HepG2 (cell line): Measurements from ENCODE around the gene FAM114A2. TPM values are rescaled to one million over a fixed set of nuclear protein-coding genes. Genes with fewer than 3 reads are reported as not detected.

Experiments used
- AHR ChIP-seq: IDR thresholded peaks from 2 replicates; pipeline ENCODE4 v1.6.1; 2018; ENCODE audit warnings: missing genetic modification reagents, missing compliant biosample characterization
- ARNT2 ChIP-seq: sonication (generic); formaldehyde crosslinking; IDR thresholded peaks from 2 replicates; pipeline ENCODE4 v1.8.0; 2022; ENCODE audit warnings: mild to moderate bottlenecking, low read depth, missing genetic modification reagents, moderate library complexity
- BCL6 ChIP-seq: IDR thresholded peaks from 2 replicates; pipeline ENCODE4 v1.6.1; 2016; ENCODE audit warnings: missing genetic modification reagents, missing compliant biosample characterization
- CC2D1A ChIP-seq: sonication (generic); formaldehyde crosslinking; IDR thresholded peaks from 2 replicates; pipeline ENCODE4 v1.8.1; 2023; ENCODE audit warnings: mild to moderate bottlenecking, missing genetic modification reagents
- FOXM1 ChIP-seq: sonication (generic); formaldehyde crosslinking; IDR thresholded peaks from 2 replicates; pipeline ENCODE4 v1.5.0; 2020; ENCODE audit warnings: missing genetic modification reagents
- HNRNPLL ChIP-seq: fragments of 200-400 bp; formaldehyde crosslinking; IDR thresholded peaks from 2 replicates; pipeline ENCODE4 v1.6.1; 2017; ENCODE audit warnings: mild to moderate bottlenecking, low read depth, low read length; ENCODE audit not compliant: poor library complexity, severe bottlenecking
- KDM5A ChIP-seq: fragments of 200-600 bp; sonication (generic); IDR thresholded peaks from 2 replicates; pipeline ENCODE4 v1.7.0; 2018; ENCODE audit warnings: antibody characterized with exemption, mild to moderate bottlenecking, low read length, borderline replicate concordance
- KDM5B ChIP-seq: sonication (generic); formaldehyde crosslinking; IDR thresholded peaks from 2 replicates; pipeline ENCODE4 v1.4.0; 2020; ENCODE audit warnings: missing genetic modification reagents, mild to moderate bottlenecking, borderline replicate concordance
- MIER3 ChIP-seq: IDR thresholded peaks from 2 replicates; pipeline ENCODE4 v1.6.1; 2016; ENCODE audit warnings: missing compliant biosample characterization, borderline replicate concordance
- MTERF4 ChIP-seq: sonication (generic); formaldehyde crosslinking; IDR thresholded peaks from 2 replicates; pipeline ENCODE4 v1.8.0; 2023; ENCODE audit warnings: mild to moderate bottlenecking, missing genetic modification reagents
- NFE2L2 ChIP-seq: fragments of 150-350 bp; IDR thresholded peaks from 2 replicates; pipeline ENCODE4 v1.6.1; 2014; ENCODE audit warnings: low read length
- NFIB ChIP-seq: sonication (generic); formaldehyde crosslinking; IDR thresholded peaks from 2 replicates; pipeline ENCODE4 v1.9.0; 2021; ENCODE audit warnings: missing genetic modification reagents, mild to moderate bottlenecking, borderline replicate concordance
- NFKB2 ChIP-seq: sonication (generic); formaldehyde crosslinking; IDR thresholded peaks from 2 replicates; pipeline ENCODE4 v1.4.0; 2020; ENCODE audit warnings: missing genetic modification reagents, borderline replicate concordance
- RFX5 ChIP-seq: IDR thresholded peaks from 2 replicates; pipeline ENCODE4 v1.6.1; 2011; ENCODE audit warnings: low read depth, low read length, improper control_type of control experiment
- SNAPC5 ChIP-seq: sonication (generic); formaldehyde crosslinking; IDR thresholded peaks from 2 replicates; pipeline ENCODE4 v1.8.1; 2023; ENCODE audit warnings: mild to moderate bottlenecking, missing genetic modification reagents, borderline replicate concordance
- ZBTB38 ChIP-seq: sonication (generic); formaldehyde crosslinking; IDR thresholded peaks from 2 replicates; pipeline ENCODE4 v1.5.1; 2020; ENCODE audit warnings: mild to moderate bottlenecking, missing genetic modification reagents
- ZKSCAN1 ChIP-seq: fragments of 150-350 bp; IDR thresholded peaks from 2 replicates; pipeline ENCODE4 v1.6.1; 2014; ENCODE audit warnings: low read length
- ZNF326 ChIP-seq: sonication (generic); formaldehyde crosslinking; IDR thresholded peaks from 2 replicates; pipeline ENCODE4 v1.4.0; 2020; ENCODE audit warnings: missing genetic modification reagents, borderline replicate concordance
- ZNF589 ChIP-seq: sonication (generic); formaldehyde crosslinking; conservative IDR thresholded peaks from 2 replicates; pipeline ENCODE4 v1.8.0; 2022; ENCODE audit warnings: mild to moderate bottlenecking, moderate library complexity, missing genetic modification reagents
- ZNF605 ChIP-seq: sonication (generic); formaldehyde crosslinking; IDR thresholded peaks from 2 replicates; pipeline ENCODE4 v1.8.0; 2022; ENCODE audit warnings: mild to moderate bottlenecking, missing genetic modification reagents
- ZNF709 ChIP-seq: sonication (generic); formaldehyde crosslinking; IDR thresholded peaks from 2 replicates; pipeline ENCODE4 v1.5.0; 2020; ENCODE audit warnings: mild to moderate bottlenecking, missing genetic modification reagents
- ZSCAN12 ChIP-seq: sonication (generic); formaldehyde crosslinking; IDR thresholded peaks from 2 replicates; pipeline ENCODE4 v1.9.0; 2021; ENCODE audit warnings: mild to moderate bottlenecking, missing genetic modification reagents
- ZSCAN29 ChIP-seq: sonication (generic); formaldehyde crosslinking; conservative IDR thresholded peaks from 2 replicates; pipeline ENCODE4 v1.4.0; 2020; ENCODE audit warnings: mild to moderate bottlenecking, missing genetic modification reagents
- ZSCAN9 ChIP-seq: IDR thresholded peaks from 2 replicates; pipeline ENCODE4 v1.6.1; 2016; ENCODE audit warnings: borderline replicate concordance
- polyA plus RNA-seq, 8 experiments: library from polyadenylated mRNA; depleted of rRNA in 3 of 8; stranded (reverse) in 7 of 8; unstranded in 1 of 8; fragments of >200 nt; fragmentation: Illumina TruSeq in 4 of 8; extraction: Trizol in 4 of 8; gene quantifications; 2 replicates each; pipeline versions ENCODE4 v1.2.1 to v1.2.3, GENCODE V29; 2011 to 2016; ENCODE audit warnings: low read depth in 4 of 8, missing spikeins in 1 of 8, mixed read lengths in 1 of 8; ENCODE audit not compliant: insufficient read depth in 1 of 8
- total RNA-seq, 5 experiments: library from RNA; depleted of rRNA; stranded (reverse); fragments of >200 nt; fragmentation: Illumina TruSeq; extraction: Trizol; gene quantifications; 2 replicates each; pipeline ENCODE4 v1.2.3, GENCODE V29; 2016; ENCODE audit warnings: low read depth in 1 of 5
- TF ChIP-seq, protein P1 (sequence below): sonication (generic); formaldehyde crosslinking; IDR thresholded peaks from 2 replicates; pipeline ENCODE4 v1.8.1; 2023; ENCODE audit warnings: mild to moderate bottlenecking, moderate library complexity, missing genetic modification reagents
- TF ChIP-seq, protein P2 (sequence below): IDR thresholded peaks from 2 replicates; pipeline ENCODE4 v1.6.1; 2012; ENCODE audit warnings: inconsistent platforms
- TF ChIP-seq, protein P3 (sequence below): sonication (generic); formaldehyde crosslinking; IDR thresholded peaks from 2 replicates; pipeline ENCODE4 v1.4.0; 2020; ENCODE audit warnings: missing genetic modification reagents, borderline replicate concordance

Gene FAM114A2
- total and polyA plus RNA-seq, 2 of the 13 experiments (the other 11 are each of a cell fraction or from before 2014, with no cell fraction given), result 6.9 to 11.4 TPM

DNA sequence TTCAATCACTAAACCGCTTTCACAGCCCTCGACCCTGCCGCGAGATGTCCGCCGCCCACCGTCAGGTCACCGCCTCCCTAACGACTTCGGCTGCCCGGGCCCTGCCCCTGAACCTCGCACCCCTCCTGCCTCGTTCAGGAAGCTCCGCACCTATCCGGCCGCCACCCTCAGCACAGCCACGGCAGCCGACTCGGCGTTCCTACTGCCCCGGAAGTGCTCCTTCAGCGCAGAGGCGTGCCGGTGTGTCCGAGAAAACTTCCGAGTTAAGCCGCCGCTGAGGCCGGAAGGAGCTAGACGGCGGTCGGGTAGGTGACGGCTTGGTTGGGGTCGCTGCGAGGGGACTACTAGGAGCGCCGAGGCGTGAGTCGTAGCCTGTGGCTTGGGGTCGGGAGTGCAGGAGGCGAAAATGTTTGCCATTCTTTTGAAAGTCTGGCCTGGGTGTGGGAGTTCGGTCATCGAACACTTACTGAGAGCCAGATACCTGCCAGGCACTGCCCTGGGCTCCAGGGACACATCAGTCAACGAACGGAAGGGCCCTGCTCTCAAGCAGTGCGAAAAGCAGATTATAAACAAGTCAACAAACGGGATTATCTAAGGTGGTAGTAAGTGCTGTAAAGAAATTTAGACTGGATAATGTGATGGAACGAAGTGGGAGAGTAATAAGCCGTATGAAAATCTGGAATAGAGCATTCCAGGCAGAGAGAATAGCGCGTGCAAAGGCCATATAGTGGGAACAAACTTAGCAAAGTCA lies at the start of gene FAM114A2, which contains the start of gene MFAP3 (continued):
- no peak for TF ChIP-seq ZKSCAN1
- TF ChIP-seq NFIB, result no peak
- TF ChIP-seq BCL6 (CRISPR knock-in tag), result 0 out of 2 replicates have a peak, but pooled peaks have one; percentile 37
- peak; percentile 79; the same call in 1 of the 2 replicates for TF ChIP-seq ZSCAN9 (CRISPR knock-in tag)
- TF ChIP-seq, protein P1, sequence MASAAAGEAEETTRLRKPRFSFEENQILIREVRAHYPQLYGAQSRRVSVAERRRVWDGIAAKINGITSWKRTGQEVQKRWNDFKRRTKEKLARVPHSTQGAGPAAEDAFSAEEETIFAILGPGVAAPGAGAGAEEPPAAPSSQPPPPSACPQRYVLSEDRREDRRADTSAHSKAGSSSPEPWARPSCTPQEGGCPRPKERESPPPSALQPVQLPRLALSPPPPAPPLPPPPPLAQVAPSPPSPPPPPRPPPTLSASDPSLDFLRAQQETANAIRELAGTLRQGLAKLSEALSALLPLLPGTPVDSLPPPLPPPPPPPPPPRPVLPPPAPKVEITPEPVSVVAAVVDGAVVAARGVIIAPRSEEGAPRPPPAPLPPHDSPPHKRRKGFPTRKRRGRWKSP (CRISPR knock-in tag), result no peak
- TF ChIP-seq, protein P2, sequence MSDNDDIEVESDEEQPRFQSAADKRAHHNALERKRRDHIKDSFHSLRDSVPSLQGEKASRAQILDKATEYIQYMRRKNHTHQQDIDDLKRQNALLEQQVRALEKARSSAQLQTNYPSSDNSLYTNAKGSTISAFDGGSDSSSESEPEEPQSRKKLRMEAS, result peak; percentile 90
- TF ChIP-seq ZNF326 (CRISPR knock-in tag), result no peak
- TF ChIP-seq NFE2L2, result no peak
- TF ChIP-seq ZSCAN12 (CRISPR knock-in tag), result no peak
- peak; percentile 68 for TF ChIP-seq KDM5A
- TF ChIP-seq RFX5, result no peak
- TF ChIP-seq AHR (CRISPR knock-in tag), result no peak
- TF ChIP-seq CC2D1A, result 0 out of 2 replicates have a peak, but pooled peaks have one; percentile 72
- peak; percentile 80; the same call in 1 of the 2 replicates for TF ChIP-seq MTERF4 (CRISPR knock-in tag)
- TF ChIP-seq ZSCAN29, result peak; percentile 66; the same call in 1 of the 2 replicates
- TF ChIP-seq KDM5B, result peak; percentile 90; the same call in 1 of the 2 replicates
- TF ChIP-seq FOXM1 (CRISPR knock-in tag), result no peak
- no peak; the same call in 1 of the 2 replicates for TF ChIP-seq ZNF589 (CRISPR knock-in tag)
- TF ChIP-seq MIER3 (CRISPR knock-in tag), result peak; percentile 85; the same call in 1 of the 2 replicates
- peak; percentile 93 for TF ChIP-seq NFKB2
- TF ChIP-seq HNRNPLL, result peak; percentile 95
- peak; percentile 84; the same call in 1 of the 2 replicates for TF ChIP-seq ZBTB38 (CRISPR knock-in tag)
- TF ChIP-seq ZNF709 (CRISPR knock-in tag), result peak; percentile 95
- peak; percentile 92 for TF ChIP-seq ZNF605 (CRISPR knock-in tag)
- TF ChIP-seq SNAPC5 (CRISPR knock-in tag), result 0 out of 2 replicates have a peak, but pooled peaks have one; percentile 29
- TF ChIP-seq, protein P3, sequence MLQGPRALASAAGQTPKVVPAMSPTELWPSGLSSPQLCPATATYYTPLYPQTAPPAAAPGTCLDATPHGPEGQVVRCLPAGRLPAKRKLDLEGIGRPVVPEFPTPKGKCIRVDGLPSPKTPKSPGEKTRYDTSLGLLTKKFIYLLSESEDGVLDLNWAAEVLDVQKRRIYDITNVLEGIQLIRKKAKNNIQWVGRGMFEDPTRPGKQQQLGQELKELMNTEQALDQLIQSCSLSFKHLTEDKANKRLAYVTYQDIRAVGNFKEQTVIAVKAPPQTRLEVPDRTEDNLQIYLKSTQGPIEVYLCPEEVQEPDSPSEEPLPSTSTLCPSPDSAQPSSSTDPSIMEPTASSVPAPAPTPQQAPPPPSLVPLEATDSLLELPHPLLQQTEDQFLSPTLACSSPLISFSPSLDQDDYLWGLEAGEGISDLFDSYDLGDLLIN, result no peak
- TF ChIP-seq ARNT2, result peak; percentile 93
